Ammon's horn (tissue), 1 donor: ENCODE measurements around the gene G2E3.

ENCODE experiments used
- DNase-seq: peaks from one replicate; pipeline ENCODE4 v3.0.0-alpha.2; 2016; ENCODE audit warnings: low spot score

G2E3 gene

GRCh38 chr14:30656190-30656632 lies 97.3 kb downstream of the G2E3 start:
- peak; percentile 25 for DNase-seq

- DNase-seq: no peak
These were observed 98.1 kb downstream of the G2E3 start for GRCh38 chr14:30657050-30657449.

GRCh38 chr14:30657606-30658163 lies 98.7 kb downstream of the G2E3 start:
- no peak for DNase-seq

- no peak for DNase-seq
These were observed 99.7 kb downstream of the G2E3 start for GRCh38 chr14:30658645-30659044.

- no peak for DNase-seq
These were observed 110.6 kb downstream of the G2E3 start for GRCh38 chr14:30669594-30669993.
